Hepatocyte (in vitro differentiated cells): Measurements from ENCODE around the gene EPHA2.

Experiments
- CTCF ChIP-seq: fragments of 200-600 bp; sonication (generic); IDR thresholded peaks from 2 replicates; pipeline ENCODE4 v1.5.1; 2016; ENCODE audit warnings: antibody characterized with exemption, mild to moderate bottlenecking; ENCODE audit not compliant: poor library complexity
- EZH2 ChIP-seq: fragments of 200-600 bp; sonication (generic); IDR thresholded peaks from 2 replicates; pipeline ENCODE4 v1.6.1; 2016; ENCODE audit warnings: antibody characterized with exemption, mild to moderate bottlenecking, borderline replicate concordance

- no peak for TF ChIP-seq CTCF
- no peak for TF ChIP-seq EZH2
Observed at GRCh38 chr1:16173447-16174260, 17.8 kb upstream of the EPHA2 start.
